SK-MEL-5 (cell line): ENCODE data around the gene SPINK8. TPM values are rescaled to one million over a fixed set of nuclear protein-coding genes. Genes with fewer than 3 reads are reported as not detected.
"Not testable (repeated sequence)": the region's sequence is repeated elsewhere in the genome, so short reads cannot be mapped to it uniquely, and the experiment has no call there.

ENCODE experiments used
- DNase-seq: peaks from one replicate; pipeline ENCODE4 v3.0.0-alpha.2; 2016; ENCODE audit warnings: low read depth, low spot score
- in situ Hi-C: cut with HindIII; loops from 2 replicates; pipeline ENCODE4 v1.10.0; 2016; ENCODE audit warnings: low sequenced_read_pairs, high pct_unique_total_duplicates, low pct_unique_long_range_greater_than_20kb
- total RNA-seq: library from RNA; depleted of rRNA; stranded (reverse); fragments of >200 nt; shearing (Covaris generic); gene quantifications from 2 replicates; pipeline ENCODE4 v1.2.3, GENCODE V29; 2014

SPINK8 gene
- total RNA-seq, 1 experiment from 2014 or later, result not detected

DNA sequence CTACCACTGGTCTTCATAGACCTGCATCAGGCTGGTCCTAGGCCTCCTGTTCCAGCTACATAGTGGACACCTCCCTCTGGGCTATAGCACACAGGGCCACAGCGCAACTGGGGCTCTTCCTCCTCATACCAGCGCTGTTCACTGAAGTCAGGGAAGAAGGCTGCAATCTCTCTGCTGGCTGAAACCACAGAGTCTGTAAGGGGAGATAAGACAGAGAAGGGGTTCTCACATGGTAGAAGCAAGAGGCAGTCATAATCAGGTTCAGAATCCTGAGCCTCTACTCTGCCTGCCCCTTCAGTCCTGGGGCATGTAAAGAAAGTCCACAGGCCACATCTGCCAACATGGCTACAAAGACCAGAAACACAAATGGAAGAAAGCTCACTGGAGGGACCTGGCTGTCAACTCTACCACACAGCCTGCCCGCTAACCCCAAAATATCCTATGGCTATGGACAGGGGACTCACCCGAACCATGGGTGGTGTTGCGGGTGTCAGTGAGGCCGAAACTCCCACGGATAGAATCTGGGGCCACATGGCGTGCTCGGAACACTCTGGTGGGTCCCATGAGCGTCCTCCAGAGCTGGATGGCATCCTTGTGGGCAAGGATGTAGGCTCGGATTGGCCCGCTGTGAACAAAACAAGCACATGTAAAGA, 38.7 kb downstream of the SPINK8 start:
- DNase-seq, result no peak
- in situ Hi-C loops, result no loop called here

DNA sequence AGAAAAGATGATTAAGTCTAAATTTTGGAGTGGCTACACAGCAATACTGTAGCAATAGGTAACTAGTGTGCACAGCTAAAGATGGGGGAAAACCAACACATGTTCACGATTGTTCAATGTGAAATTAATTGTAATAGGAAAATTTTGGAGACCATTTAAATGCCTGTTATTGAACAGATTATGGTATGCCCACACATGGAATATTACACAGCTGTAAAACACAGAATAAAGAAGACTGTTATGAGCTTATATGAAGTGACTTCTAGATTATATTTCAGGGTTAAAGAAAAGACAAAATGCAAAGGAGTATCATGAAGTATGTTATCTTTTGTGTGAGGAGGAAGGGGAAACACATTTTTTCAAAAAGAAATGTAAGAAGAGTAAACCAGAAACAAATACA, 43.8 kb downstream of the SPINK8 start:
- DNase-seq, result no peak
- in situ Hi-C loops, result no loop called here

DNA sequence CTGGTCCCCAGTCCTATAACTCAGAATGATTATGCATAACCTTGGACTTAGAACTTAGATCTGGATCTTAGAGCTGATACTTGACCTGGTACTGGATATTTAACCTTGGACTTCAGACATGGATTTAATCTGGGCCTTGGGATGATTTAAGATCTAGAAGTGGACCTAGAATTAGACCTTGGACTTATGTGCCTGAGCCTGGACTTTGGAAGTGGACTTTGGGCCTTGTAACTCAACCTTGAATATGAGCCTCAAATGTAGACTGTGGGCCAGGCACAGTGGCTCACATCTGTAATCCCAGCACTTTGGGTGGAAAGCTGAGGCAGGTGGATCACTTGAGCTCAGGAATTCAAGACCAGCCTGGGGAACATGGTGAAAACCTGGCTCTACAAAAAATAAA, 46.4 kb downstream of the SPINK8 start:
- DNase-seq, result no peak
- in situ Hi-C loops, result no loop called here

DNA sequence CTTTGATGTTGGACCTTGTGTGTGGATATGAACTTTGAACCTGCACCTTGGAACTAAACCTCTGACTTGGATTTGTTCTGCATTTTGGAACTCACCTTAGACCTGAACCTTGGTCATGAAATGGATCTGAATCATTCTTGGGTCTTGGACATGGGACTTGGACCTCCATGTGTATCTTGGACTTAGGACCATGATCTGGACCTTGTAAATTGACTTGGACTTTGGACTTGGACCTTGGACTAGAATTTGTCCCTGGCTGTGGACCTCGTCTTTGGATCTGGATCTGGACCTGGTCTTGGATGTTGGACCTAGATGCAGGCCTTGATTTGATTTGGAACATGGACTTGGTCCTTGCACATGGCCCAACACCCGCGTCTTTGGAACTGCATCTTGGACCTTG, 47.2 kb downstream of the SPINK8 start:
- in situ Hi-C loops, result no loop called here
- no peak for DNase-seq

DNA sequence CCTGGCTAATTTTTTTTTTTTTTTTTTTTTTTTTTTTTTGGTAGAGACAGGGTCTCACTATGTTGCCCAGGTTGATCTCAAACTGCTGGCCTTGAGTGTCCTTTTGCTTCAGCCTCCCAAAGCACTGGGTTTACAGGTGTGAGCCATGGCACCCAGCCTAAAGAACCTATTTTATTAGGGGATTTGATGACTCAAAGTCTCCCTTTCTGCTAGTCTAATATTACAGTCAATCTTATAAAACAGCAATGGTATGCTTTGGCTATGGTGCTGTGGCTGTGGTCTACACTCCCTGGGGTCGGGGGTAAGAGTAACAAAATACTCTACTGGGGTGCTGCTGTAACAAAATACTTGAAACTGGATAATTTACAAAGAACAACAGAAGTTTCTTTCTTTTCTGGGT, 47.8 kb downstream of the SPINK8 start:
- in situ Hi-C loops, result no loop called here
- DNase-seq, result no peak

DNA sequence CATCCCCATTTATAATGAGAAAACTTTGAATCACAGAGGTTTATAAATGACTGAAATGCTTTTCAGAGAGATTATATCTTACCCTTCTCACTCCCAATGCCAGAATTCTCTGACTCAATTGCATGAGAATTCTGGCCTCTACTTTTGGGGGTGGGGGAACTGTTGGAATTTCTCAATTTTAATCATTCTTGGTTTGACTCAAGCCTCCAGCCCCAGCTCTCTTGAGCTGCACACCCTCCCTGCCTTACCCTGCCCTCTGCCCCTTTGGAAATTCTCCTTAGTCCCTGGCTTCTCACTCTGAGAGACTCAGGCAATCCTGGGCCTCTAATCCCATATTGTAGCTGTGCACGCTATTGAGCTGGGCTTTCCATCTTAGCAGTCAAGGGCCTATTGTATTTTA, 48.3 kb downstream of the SPINK8 start:
- no peak for DNase-seq
- in situ Hi-C loops, result no loop called here

DNA sequence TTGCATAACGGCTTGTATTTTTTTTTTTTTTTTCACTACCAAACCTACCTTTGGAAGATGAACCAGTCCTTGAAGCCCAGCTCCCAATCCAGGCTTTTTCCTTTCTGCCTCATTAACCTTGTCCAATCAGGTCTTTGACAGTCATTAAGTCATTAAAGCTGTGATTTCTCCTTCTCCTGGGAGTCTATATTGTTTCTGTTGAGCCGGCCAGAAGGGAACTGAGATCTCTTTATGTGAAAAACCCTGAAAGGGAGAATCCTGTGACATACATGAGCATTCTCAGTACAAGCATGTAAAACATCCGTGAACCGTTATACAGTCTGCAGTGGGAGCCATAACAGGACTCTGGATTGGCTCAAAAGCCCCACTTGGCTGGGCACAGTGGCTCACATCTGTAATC, 52.6 kb downstream of the SPINK8 start:
- no peak for DNase-seq

DNA sequence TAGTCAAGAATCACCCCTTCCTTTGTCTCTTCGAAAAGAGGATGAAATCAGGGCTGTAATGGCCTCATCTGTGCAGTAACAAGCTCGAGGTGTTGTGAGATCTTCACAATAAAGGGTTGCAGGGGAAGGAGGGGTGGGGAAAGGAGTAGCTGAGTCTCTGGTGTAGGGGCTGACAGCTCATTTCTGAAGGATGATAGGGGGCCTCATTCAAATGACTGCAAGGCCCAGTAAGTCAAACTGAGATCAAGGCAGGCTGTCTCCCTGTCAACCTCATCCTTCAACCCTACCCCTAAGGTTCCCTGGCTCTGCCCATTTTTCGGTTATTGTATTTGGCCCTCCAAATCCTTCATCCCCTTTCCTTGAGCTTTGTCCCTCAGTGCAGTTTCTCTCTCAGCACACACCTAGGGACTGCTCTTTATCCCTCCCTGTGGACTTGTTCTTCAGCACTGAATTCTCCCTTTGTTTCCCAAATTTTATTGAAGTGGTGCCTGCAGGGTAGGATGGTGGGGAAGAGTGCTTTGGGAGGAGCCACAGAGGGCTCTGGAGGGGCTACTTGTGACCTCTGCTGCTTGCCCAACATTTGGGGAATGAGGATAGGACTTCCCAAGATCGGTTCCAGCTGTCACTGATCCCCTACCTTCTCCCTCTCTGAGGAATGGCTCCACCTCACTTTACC, 54.4 kb downstream of the SPINK8 start:
- in situ Hi-C loops, result no loop called here

More for the DNA sequence above, 52.6 kb downstream of the SPINK8 start:
- in situ Hi-C loops, result no loop called here

DNA sequence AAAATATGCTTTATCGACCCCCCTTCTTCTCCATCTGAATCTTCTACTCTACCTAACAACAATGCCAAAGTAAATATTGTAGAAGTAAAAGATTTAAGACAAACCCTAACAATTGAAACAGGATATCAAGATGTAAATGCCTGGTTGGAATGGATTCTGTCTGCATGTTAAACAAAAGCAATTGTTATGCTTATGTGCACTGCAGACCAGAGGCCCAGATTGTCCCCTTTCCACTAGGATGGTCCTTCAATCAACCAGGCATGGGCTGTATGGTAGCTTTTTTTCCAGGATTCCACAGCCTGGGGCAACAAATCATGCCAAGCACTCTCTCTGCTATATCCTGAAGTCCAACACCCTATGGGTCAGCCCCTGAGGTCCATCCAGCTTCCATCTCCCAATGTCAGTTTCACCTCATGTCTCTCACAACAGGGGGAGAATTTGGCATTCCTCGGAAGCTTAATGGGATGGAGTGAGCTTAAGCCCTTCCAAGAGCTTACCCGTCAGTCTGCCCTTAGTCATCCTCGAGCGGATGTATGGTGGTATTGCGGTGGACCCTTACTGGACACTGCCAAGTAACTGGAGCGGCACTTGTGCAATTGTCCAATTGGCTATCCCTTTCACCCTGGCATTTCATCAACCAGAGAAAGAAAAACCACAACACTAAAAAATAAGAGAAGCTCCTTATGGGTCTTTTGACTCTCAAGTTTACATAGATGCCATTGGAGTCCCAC, 56.4 kb downstream of the SPINK8 start:
- in situ Hi-C loops, result no loop called here
- DNase-seq, result no peak

More for the DNA sequence above, 54.4 kb downstream of the SPINK8 start:
- no peak for DNase-seq

DNA sequence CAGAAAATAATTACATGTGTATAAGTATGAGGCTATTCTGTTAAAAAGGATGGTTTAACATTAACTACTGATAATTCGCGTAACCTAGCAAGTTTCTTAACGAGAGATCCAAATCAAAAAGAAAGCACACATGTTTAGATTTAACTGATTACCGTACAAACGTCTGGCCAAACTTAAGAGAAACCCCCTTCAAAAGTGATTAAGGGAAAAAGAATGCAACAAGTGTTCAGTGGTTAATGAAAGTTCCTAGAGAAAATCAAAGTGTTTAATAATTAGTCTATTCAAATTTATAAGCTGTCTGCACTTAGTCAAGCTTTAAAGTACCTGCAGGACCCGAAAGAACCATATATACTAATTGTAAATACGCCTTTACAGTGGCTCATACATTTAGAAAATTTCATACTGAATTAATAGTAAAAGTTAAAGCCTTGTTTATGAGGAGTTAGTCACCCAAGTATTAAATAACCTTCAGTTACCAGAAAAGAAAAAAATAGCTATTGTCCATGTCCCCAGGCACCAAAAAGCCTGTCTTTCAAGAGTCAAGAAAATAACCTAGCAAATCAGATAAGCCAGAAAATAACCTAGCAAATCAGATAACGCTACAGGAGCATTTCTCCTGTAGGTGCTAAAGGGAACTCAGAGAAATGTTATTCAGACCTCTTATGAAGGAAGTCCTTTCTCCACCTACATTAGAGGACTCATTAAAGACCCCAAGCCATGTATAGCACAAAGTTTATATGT, 58.0 kb downstream of the SPINK8 start:
- in situ Hi-C loops, result no loop called here
- DNase-seq, result no peak

DNA sequence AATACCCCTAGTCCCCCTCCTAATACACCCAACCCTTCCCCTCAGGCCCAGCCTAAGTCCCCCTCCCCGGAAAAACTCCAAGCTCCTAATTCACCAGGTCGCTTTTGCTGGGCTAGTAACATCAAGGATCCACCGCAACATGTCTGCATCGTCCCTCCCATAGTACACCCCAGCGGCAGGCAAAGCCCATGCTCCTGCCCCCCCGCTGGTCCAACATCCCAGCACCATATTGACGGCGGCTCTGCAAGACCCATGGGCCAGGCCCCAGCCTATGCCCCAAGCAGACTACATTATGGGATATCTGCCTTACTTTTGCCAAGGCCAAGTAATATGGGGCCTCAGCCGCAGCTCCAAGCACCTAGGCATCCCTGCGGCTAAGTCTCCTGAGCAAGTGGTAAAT, 59.0 kb downstream of the SPINK8 start:
- in situ Hi-C loops, result no loop called here
- no peak for DNase-seq

DNA sequence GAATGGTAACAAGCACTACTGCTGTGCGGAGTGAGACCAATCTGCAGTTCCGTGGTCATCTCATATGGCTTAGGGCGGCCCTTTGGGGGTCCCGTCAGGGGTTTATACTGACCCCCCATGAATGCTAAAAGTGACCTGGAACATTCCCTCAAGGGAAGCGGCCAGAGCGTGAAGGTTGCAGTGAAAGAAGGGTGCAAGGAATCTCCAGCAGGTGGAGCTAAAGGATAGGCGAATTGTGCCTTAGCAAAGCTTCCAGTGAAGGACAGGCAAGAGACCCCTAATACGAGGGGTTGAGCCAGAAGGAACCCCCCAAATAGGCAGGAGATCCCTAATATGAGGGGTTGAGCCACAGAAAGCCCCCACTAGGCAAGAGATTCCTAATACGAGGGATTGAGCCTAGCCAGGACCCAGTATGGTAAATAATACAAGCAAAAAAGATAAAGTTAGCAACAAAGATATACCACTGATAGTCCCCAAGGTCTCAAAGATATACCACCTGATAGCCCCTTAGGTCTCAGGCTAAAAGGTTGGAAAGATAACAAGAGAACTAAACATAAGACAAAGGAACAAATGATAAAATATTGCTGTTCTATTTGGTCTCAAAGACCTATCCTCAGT, 59.8 kb downstream of the SPINK8 start:
- DNase-seq, result peak; percentile 76
- in situ Hi-C loops, result no loop called here

DNA sequence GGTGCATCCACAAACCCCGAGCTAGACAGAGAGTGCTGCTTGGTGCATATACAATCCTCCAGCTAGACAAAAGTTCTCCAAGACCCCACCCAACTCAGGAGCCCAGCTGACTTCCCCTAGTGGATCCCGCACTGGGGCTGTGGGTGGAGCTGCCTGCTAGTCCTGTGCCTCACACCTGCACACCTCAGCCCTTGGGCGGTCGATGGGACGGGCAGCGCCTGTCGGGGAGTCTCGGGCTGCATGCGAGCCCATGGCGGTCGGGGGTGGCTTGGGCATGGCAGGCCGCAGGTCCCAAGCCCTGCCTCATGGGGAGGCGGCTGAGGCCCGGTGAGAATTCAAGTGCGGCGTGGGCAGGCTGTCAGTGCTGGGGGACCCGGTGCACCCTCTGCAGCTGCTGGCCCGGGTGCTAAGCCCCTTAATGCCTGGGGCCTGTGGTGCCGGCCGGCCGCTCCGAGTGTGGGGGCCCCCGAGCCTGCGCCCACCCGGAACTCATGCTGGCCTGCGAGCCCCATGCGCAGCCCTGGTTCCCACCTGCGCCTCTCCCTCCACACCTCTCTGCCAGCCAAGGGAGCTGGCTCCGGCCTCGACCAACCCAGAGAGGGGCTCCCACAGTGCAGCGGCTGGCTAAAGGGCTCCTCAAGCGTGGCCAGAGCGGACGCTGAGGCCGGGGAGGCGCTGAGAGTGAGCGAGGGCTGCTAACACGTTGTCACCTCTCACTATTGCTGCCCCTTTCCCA, 61.5 kb downstream of the SPINK8 start:
- in situ Hi-C loops, result no loop called here
- no peak for DNase-seq

DNA sequence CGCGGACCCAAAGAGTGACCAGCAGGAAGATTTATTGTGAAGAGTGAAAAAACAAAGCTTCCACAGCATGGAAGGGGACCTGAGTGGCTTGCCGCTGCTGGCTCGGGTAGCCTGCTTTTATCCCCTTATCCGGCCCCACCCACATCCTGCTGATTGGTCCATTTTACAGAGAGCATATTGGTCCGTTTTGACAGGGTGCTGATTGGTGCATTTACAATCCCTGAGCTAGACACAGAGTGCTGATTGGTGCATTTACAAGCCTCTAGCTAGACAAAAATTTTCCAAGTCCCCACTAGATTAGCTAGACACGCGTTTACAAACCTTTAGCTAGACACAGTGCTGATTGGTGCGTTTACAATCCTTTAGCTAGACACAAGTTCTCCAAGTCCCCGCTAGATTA, 62.2 kb downstream of the SPINK8 start:
- in situ Hi-C loops, result not testable (repeated sequence)

DNA sequence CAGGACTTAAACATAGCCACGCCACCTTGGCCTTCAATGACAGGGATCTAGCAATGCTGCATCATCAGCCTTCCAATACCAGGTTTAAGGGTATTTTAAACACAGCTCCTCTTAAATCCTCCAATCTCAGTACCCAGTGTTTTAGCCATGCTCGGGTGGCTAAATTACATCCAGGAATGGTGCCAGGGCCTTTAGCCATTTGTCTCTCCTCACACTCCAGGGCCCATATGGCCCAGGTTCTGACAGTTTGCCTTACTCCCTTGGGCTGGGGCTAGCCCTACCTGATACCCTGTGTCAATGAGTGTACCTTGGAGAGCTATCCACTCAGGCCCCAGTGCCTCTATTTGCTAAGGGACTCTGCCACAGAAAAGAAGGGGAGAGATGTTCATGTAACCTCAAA, 63.2 kb downstream of the SPINK8 start:
- no peak for DNase-seq
- in situ Hi-C loops, result no loop called here

More for the DNA sequence above, 62.2 kb downstream of the SPINK8 start:
- not testable (repeated sequence) for DNase-seq

DNA sequence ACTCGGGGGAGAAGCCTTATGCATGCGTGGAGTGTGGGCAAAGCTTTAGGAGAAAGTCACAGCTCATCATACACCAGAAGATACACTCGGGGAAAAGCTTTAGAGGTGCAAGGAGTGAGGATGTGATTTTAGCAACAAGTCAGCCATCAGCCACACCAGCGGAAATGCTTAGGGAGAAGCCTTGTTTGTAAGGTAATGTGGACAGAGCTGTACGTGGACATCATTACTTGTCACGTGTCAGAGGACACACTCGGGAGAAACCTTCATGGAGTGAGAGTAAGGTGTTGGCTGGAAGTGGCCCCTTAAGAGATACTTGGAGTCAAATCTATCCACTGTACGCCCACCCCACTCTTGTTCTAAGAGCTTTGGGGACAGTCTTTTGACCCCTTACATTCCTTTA, 63.9 kb downstream of the SPINK8 start:
- in situ Hi-C loops, result no loop called here
- no peak for DNase-seq

DNA sequence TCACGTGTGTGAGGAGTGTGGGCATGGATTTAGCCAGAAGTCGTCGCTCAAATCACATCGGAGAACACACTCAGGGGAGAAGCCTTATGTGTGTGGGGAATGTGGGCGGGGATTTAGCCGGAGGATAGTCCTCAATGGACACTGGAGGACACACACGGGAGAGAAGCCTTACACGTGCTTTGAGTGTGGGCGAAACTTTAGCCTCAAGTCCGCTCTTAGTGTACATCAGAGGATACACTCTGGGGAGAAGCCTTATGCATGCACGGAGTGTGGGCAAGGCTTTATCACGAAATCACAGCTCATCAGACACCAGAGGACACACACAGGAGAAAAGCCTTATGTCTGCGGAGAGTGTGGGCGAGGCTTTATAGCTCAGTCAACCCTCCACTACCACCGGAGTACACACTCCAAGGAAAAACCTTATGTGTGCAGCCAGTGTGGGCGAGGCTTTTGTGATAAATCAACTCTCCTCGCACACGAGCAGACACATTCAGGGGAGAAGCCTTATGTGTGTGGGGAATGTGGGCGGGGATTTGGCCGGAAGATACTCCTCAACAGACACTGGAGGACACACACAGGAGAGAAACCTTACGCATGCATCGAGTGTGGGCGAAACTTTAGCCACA, 64.4 kb downstream of the SPINK8 start:
- in situ Hi-C loops, result no loop called here
- no peak for DNase-seq
